Stimulated activated CD8-positive, alpha-beta memory T cell treated with anti-CD3 and anti-CD28 coated beads, Interleukin-2, amount 100 ng/mL, for 48 hours (primary cell): ENCODE measurements around the gene RFX2.
"Not testable (repeated sequence)": the region's sequence is repeated elsewhere in the genome, so short reads cannot be mapped to it uniquely, and the experiment has no call there.

ENCODE experiments used
- DNase-seq, 2 donors: peaks; one replicate each; pipeline ENCODE4 v3.0.0-alpha.2; 2020; ENCODE audit warnings: low read depth in 2 of 2

Gene RFX2

DNA sequence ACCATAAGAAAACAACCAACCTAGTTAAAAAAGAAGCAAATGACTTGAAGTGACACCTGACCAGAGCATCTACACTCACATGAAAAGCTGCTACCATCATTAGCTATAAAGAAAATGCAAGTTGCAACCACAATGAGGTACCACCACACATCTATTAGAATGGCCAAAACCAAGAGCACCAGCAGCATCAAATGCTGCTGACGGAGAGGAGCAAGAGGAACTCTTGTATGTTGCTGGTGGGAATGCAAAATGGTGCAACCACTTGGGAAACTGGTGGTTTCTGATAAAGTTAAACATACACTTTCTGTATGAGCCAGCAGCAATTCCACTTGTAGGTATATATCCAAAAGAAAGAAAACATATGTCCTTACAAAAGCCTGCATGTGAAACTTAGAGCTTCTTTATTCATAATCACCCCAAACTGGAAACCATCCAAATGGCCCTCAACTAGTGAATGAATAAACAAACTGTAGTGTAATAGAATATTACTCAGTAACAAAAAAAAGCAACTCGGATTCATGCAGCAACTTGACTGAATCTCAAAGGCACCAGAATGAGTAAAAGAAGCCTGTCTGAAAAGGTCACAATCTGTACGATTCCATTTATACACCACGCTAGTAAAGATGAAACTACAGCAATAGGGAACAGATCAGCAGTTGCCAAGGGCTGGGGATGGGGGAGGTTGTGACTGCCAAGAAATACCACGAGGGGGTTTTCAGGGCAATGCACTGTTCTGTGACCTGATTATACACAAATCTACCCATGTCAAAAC lies 71.5 kb downstream of the RFX2 start:
- DNase-seq, result peak; percentile 32 to 40

- DNase-seq, result no peak
Observed at GRCh38 chr19:6035026-6035425, 75.3 kb downstream of the RFX2 start.

DNA sequence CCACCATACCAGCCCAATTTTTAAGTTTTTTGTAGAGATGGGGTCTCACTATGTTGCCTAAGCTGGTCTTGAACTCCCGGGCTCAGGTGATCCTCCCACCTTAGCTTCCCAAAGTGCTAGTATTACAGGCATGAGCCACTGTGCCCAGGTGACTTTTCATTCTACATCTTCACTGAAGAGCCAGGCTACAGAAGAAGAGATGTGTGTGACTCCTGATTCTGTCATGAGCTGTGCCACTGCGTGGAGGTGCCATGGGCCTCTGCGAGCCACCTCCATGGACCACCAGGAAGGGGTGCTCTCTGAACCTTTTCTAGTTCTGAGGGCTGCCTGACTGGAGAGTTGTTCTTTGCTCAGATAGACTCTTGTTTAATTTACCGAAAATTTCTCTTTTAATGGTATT lies 75.8 kb downstream of the RFX2 start:
- no peak for DNase-seq

- DNase-seq, result no peak
Observed at GRCh38 chr19:6033744-6034264, 76.5 kb downstream of the RFX2 start.

- DNase-seq, result no peak
Observed at GRCh38 chr19:6032827-6033226, 77.5 kb downstream of the RFX2 start.

- DNase-seq, result no peak
Observed at GRCh38 chr19:6032381-6032780, 77.9 kb downstream of the RFX2 start.

DNA sequence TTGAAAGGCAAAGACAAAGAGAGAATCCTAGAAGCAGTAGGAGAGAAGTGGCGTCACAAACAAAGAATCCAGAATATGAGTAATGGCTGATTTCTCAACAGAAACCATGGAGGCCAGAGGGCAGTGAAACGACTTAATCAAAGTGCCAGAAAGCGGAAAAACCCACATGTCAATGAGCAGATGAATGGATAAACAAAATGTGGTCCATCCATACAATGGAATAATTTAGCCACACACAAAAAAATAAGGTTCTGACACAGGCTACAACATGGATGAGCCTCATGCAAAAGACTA lies 80.1 kb downstream of the RFX2 start:
- DNase-seq, result no peak

DNA sequence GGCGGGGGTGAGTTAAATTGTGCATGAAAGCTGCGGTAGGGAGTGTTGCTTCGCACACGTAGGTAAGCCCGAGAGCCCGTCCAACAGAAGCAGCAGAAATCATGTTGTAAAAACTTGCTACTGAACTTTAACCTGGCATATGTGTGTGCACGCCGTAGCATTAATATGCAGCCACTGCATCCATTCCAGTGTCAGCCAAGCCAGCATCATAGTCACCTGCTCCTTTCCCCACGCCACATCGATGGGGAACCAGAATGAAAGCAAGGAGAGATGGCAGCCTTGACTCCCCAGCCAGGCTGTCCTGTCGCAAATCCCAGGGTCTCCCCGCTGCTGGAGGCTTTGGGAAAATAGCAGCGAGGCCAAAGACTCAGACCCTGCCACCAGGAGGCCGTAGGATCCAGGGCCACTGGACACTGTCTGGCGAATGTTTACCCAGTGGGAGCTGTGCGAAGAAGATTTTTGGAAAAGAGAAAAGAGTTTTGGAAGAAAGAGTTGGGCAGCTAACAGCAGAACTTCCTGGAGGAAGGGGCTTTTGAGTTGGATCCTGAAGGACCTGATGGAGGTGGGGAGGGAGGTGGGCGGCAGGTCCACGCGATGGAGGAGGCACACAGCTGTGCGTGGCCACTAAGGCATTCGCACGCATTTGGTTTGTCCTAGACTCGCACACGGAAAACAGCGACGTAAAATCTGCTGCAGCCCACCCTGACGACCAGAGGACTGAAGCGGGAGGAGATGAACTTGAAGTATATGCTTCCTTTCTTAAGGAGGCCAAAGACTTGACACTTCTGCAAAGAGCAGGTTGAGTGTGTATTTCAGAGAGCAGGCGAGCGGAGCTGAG lies 83.7 kb downstream of the RFX2 start:
- DNase-seq, result no peak

GRCh38 chr19:6024756-6025155 lies 85.5 kb downstream of the RFX2 start:
- not testable (repeated sequence) for DNase-seq

DNA sequence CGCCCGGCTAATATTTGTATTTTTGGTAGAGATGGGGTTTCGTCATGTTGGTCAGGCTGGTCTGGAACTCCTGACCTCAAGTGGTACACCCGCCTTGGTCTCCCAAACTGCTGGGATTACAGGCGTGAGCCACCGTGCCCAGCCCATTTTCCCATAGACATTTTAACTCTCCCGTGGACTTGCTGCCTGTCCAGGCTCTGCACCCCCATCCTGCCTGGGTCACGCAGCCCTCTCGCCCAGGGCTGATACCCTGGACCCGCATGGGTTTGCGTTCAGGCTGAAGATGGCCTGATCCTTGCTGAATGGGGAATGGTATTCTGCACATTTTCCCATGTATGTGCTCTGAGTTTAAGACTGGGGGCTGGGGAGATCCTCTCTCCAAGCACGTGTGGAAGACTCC lies 86.4 kb downstream of the RFX2 start:
- DNase-seq, result no peak

DNA sequence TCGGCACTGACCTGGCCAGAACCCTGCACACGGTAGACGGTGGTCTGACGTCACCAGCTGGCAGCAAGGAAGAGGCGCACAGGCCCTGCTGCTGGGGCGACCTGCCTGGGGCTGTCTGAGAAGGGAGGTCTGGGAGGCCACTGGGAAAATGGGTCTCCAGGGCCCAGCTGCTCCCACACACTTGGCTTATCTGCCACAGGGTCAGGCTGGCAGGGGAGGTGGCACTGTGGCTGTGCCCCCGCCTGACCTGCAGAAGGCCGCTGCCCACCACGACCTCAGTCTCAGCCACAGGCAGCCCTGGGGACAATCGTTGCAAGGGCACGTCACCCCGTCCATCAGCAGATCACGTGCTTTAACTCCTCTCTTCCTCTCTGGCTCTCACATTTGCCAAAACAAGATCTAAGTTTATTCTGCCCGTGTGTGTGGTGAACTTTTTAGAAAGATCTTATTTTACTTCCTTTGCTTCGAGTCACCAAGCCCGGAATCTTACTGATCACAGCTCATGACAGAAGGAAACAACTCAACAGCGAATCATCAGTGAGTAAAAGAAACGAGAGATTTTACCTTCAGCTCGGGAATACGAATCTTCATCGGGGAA lies 87.1 kb downstream of the RFX2 start:
- DNase-seq, result no peak

DNA sequence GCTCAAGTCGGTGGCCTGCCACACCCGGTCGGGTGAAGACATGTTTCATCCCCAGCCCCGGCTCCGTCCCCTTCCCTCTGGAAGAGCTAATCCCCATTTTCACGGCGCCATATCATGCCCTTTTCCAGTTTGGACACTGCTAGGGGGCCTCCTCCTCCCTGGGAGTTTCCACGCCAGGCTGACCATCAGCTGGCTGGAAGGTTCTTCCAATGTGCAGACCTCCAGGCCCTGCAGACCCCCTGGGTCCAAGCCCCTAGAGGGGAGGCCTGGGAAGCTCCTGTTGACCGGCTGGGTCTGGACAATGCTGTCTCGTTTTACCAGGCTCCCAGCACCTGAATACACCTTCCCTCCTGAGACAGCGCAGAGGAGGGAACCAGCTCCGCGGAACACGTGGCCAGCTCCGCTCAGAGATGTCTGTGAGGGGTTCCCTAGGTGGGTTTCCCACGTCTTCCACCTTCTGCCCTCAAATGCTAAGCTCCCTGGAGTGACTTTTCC lies 87.7 kb downstream of the RFX2 start:
- DNase-seq, result no peak

DNA sequence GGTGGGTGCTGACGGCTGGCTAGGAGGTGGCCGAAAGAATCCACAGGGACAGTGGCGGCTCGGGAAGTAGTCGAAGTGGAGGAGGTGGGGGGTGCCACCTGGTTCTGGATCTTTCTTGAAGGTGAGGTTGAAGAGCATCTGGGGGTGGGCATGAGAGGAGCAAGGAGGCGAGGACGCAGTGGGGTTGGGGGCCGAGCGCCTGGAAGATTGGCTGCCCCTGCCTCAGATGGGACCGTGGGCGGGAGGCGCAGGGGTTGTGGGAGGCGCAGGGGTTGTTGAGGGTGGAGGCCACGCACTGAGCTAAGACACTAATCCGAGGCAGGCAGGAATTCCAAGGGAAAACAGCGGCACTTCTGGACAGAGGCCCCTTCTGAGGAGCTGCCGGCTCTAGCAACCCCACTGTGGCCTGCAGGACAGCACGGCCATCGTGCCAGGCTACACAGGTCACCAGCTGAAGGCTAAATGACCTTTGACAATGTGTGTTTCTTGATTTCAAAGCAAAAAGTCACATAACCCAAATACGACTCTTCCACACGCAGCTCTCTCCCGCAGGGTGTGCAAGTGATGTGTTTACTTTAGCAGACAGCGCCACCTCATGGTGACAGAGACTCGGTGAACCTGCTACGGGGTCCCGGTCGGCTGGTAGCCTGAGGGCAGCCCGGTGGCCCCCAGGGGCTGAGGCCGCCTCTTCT lies 88.3 kb downstream of the RFX2 start:
- DNase-seq, result peak; percentile 64

- DNase-seq, result no peak
Observed at GRCh38 chr19:6020972-6021805, 89.1 kb downstream of the RFX2 start.

DNA sequence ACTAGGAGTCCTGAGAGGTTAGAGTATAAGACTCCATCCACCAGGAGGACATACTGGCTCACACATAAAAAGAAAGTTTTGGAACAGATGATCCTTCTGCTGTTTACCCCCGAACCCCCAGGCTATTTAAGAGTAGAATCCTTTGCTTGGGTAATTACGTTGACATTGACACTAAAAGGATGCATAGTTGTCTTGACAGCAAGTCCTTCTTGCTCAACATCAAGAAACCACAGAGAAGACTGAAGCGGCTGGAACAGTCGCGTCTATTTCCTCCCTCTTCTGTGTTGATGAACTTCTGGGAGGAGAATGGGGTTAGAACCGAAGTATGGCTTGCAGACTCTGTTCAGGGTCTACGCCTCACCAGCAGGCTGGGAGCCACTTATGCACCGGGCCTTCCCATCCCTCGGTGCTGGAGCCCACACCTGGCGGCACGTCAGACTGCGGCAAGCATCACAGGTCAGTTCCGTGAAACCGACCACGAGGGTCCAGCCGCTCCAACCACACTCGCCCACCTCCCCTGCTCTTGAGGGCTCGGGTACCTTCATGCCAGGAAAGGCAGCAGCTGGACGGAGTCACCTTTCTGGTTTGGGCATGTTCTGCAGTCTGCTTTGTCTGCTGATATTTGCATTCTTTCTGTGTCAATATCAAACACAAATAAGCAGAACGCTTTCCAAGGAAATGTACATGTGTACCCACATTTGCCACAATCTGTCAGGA lies 90.0 kb downstream of the RFX2 start:
- DNase-seq, result no peak

DNA sequence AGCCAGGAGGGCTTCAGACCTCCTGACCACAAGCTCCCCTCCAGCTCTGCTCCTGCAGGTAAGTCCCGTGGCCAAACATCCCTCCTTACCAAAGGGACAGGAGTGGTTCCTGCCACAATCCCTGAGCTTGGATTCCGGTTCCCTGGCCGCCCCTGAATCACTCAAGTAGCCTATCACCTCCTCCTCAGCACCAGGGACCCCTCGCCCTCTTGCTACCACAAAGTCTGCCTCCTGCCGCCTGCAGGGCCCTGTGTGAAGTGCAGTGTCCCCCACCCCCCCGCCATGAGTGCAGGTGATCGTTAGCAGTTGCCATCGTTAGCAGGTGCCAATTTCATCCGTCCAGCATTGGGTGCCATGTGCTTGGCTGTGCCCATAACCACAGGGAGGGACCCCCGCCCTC lies 91.5 kb downstream of the RFX2 start:
- no peak for DNase-seq

GRCh38 chr19:6017576-6017975 lies 92.7 kb downstream of the RFX2 start:
- DNase-seq, result no peak

DNA sequence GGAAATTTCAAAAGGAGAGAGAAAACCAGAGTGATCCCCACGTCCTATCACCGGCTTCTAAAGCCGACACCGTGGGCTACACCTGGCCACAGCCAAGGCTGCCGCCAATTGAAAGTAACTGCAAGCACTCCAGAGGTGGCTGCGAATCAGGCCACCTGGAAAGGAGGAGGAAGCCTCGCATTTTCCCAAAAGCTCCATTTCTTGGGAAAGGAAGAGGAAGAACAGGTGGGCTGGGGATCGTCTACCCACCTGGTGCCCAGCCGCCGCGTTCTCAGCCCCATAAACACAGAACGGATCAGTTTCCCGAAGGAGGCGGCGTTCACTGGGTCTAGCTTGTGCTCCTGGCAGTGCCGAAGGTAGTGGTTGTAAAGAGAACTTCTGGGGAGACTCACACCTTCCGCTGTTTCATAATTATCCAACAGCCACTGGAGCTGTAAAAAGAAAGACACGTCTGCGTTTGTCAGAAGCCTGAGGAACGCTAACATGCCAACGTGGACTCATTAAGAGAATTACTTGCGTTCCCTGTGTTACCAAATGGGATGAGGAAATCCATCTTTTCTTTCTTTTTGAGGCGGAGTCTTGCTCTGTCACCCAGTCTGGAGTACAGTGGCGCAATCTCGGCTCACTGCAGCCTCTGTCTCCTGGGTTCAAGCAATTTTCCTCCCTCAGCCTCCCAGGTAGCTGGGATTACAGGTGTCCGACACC lies 94.3 kb downstream of the RFX2 start:
- DNase-seq, result no peak

GRCh38 chr19:6014551-6015135 lies 95.7 kb downstream of the RFX2 start:
- DNase-seq, result no peak
